LNCAP (cell line): ENCODE results near the gene SOX6.

ENCODE experiments used
- CTCF ChIP-seq: fragments of 450-650 bp; IDR thresholded peaks from 2 replicates; pipeline ENCODE4 v1.5.1; 2017; ENCODE audit warnings: mild to moderate bottlenecking

SOX6 gene

GRCh38 chr11:16394947-16395346 is 38.6 kb upstream of the SOX6 start:
- no peak for TF ChIP-seq CTCF

GRCh38 chr11:16393340-16393739 is 37.0 kb upstream of the SOX6 start:
- TF ChIP-seq CTCF = no peak

- TF ChIP-seq CTCF = no peak
Observed at GRCh38 chr11:16392616-16393015, 36.3 kb upstream of the SOX6 start.

- TF ChIP-seq CTCF = no peak
Observed at GRCh38 chr11:16385099-16385498, 28.8 kb upstream of the SOX6 start.

GRCh38 chr11:16382638-16383380 is 26.5 kb upstream of the SOX6 start:
- no peak for TF ChIP-seq CTCF

GRCh38 chr11:16382186-16382585 is 25.8 kb upstream of the SOX6 start:
- TF ChIP-seq CTCF = no peak

GRCh38 chr11:16380941-16381568 is 24.7 kb upstream of the SOX6 start:
- TF ChIP-seq CTCF = no peak
